Amniotic stem cell (primary cell): Measurements from ENCODE around the gene ANGPTL5.
"Not testable (repeated sequence)": the region's sequence is repeated elsewhere in the genome, so short reads cannot be mapped to it uniquely, and the experiment has no call there.

ENCODE experiments used
- DNase-seq: peaks from one replicate; lab custom pipeline; 2025; lab: John Stamatoyannopoulos, UW

The ANGPTL5 gene

DNA sequence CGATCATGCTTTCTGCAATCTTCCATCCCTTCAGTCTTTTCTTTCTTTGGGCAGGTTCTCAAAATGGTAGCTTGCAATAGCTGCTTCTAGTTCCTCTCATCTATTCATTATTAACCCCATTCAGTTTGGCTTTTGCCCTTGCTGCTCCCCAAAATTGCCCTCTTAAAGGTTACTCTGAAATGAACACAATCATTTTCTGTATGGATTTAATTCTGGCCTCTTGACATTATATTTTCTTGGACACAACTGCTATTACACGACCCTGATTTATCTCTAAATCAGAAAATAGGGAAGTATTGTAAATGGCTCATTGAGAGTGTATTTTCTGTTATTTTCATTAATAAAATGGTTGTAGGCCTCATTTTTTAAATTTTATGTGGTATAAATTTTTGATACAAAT lies at the start of gene ANGPTL5:
TSS of gene ANGPTL5 (minus strand) at position 101 of the 400 bp plus-strand sequence. CDS start 8,613 bp downstream, outside the sequence.
- DNase-seq = no peak

GRCh38 chr11:101964200-101964599 lies 47.9 kb upstream of the ANGPTL5 start:
- not testable (repeated sequence) for DNase-seq

GRCh38 chr11:101960231-101960630 lies 43.9 kb upstream of the ANGPTL5 start:
- no peak for DNase-seq

- no peak for DNase-seq
These were observed 39.4 kb upstream of the ANGPTL5 start for GRCh38 chr11:101955701-101956100.

DNA sequence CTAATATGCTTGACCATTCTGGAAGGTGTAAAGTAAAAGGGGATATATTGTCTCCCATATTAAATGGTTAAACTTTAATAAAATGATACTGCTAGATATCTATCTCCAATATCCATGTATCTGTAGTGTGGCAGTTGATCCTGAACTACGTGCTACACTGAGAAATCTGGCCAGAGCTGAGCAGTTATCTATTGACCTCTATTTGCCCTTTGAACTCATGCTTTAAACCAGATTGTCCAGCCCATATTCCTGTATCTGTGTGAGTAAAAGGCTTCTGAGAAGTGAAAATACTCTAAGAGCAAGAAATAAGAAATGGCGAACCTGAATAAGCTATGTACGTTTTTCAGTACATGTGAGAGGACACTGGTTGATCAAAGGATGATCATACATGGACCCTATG lies 39.0 kb upstream of the ANGPTL5 start:
- no peak for DNase-seq

GRCh38 chr11:101949680-101950220 lies 33.4 kb upstream of the ANGPTL5 start:
- DNase-seq = no peak

DNA sequence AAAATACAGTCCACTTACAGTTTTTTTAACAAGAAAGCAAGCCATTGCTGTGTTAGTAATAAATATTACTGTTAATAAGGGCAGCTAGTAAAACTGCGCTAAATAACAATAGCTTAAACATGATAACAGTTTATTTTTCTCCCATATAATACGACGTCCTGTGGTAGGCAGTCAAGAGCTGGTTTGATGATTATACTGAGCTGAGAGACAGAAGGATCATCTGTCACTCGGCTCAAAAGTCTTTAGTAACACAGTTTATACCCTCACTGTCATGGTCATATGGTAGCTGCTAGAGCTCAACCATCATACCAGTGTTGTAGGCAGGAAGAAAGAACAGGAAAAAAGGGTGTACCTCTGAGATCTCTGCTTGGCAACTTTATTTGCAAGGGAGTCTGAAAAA lies 29.1 kb upstream of the ANGPTL5 start:
- DNase-seq = no peak

GRCh38 chr11:101944923-101945322 lies 28.6 kb upstream of the ANGPTL5 start:
- no peak for DNase-seq

- DNase-seq = no peak
These were observed 24.7 kb upstream of the ANGPTL5 start for GRCh38 chr11:101940901-101941520.

DNA sequence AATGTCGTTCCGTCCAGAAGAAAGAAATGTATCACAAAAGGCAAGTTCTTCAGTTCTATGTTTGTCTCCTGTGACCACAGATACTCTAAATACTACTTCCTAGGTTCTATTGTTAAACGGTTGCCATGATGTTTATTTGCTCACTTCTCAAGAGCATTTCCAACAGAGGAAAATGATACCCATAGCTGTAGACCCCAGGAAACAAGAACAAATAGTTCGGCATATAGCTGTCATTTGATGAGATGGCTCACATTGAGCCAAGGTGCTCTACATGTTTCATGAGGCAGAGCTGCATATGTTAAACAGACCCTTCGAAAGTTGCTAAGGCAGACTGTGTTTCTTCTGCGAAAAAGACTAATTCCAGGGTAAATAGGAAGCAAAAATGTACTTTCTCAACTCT lies 15.4 kb upstream of the ANGPTL5 start:
- DNase-seq = no peak

DNA sequence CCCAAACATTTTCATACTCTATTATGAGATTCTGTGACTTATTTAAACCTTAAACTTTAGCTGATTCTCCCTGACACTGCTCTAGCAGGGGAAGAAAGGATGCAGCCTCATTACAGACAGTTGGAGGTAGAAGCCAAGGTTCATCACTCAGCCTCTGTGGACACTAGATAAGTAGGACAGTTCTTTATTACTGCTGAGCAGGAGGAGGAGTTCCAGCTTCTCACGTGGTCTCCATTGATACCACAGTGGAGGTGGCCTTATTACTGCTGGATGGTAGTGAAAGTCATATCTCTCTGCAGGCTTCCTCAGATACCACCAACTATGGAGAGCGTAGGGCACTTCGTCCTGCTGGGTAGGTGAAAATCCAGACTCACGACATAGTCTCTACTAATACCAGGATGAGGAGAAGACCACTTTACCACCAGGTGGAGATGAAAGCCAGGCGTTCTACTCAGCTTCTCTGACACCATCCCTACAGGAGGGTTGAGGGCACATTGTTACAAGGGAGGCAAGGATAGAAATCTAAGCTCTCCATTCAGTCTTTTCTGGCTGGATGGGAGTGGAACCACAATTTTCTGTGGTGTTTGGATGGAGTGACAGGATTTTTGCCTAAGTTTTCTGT lies 13.1 kb upstream of the ANGPTL5 start:
- DNase-seq = no peak

DNA sequence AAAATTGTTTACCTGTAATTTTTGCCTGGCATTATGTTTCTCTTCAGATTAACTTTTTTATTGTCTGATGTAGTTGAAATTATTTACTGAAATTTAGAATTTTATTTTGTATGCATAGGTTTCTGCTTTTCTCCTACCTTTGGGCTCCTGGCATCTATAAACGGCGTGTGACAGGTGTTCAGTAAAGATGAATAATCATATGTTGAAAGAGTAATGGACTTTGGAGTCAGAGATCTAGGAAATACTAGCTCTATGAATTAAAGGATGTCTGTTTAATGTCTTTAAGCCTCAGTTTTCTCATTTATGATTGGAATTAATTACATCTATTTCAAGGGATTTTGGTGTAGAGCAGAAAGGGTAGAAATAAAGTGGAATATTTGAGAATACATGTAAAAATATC lies 7.2 kb upstream of the ANGPTL5 start:
- no peak for DNase-seq

DNA sequence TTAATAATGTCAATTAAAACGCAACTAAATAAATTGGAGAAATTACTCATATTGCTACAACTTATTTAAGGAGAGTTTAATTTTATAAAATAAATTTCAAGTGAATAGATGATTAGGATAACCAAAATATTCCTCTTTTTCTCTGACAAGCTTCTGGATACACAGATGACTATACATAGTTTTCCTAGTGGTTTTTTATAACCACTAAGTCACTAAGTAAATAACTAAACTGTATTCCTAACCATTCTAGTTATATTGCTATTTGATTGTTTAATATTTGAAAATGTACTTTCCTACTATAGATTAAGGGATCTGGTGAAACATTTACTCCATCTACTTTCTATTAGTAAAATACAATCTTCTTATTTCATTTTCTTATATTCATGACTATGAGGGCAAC lies 4.7 kb upstream of the ANGPTL5 start:
- DNase-seq = no peak

DNA sequence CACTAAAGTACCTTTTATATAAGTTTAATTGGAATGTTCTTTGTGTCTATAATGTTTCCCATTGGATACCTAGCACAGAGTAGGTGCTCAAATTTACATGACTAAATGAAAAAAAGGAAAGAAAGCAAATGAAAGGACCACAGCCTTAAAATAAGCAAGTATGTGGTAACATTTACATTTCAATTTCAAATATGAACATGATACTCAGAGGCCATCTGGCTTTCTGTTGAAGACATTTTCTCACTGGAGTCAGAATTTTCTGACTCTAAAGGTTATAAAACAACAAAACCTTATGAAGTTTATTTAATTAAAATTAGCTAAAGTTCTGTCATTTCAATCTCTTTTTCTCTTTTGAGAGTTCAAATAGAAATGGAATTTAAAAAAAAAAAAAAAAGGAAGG lies 904 bp upstream of the ANGPTL5 start:
- no peak for DNase-seq

DNA sequence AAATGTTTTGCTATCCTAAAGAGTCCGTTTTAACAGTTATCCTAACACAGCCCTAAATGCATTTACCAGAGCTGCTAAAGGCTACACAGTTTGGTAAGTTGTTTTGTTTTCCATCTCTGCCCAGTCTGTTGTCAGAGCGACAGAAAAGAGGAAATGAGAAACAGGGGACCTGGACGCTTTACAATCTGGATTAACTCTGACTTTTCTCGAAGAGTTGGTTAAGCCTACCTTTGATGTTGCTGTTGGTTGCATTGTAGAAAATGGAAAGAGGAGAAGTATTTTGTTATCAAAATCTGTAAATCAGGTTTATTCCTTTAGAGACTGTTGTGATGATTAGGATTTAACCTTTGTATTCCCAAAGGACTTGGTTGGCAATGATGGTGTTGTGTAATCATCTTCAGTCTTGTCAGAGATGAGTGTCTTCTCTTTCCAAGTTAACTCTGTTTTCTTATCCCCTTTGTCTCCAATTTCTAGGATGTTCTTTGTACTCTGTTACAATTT lies 481 bp downstream of the ANGPTL5 start:
- peak; percentile 13 for DNase-seq

DNA sequence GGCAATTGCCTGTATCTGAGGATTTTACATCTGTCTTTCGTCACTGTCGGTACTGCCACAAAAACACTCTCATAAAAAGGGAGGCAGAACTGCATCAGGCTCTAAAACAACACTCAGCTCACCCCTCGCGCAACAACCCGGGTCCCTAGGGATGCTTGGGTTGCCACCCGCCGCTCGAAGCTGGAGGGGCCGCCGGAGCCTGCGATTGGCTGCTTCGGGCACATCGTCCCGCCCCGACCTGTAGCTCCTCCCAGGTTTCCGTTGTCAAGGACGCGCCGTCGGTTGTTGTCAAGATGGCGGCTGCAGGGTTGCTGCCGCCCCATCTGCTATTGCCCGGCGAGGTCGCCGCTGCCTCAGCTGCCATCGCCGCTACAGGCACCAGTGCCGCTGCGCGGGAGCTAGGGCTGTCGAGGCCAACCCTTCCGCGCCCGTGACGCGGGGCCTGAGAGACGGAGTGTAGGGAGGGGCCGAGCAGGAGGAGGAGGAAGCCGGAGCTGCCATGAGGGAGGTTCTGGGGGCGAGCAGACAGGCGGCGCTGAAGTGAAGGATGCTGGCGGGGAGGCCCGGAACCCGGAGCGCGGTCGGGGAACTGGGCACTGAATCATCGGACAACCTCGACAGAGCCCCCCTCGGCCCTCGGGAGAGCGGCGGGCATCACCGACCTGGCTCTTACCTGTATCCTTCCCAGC lies 1.4 kb downstream of the ANGPTL5 start, which contains the start of gene CEP126:
TSS of gene CEP126 (plus strand) at position 273 of the 689 bp plus-strand sequence. CDS start at position 548, 275 bp downstream.
- peak; percentile 97 for DNase-seq

DNA sequence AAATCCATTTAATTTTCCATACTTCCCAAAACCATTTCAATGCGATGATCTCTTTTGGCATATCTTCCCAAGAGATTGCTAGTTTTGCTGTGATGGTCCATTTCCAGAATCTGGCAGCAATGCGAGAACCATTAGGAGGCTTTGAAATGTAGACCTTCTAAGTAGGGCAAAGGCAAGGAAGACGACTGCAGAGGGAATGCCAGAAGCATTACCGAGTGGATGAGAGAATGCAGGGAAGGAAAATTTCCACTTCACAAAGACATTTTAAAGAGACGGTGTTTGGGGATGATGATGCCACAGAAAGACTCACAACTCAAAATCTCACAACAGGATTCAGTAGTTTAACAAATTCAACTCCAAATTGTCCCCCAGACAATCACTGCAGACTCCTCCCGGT lies 2.0 kb downstream of the ANGPTL5 start:
- peak; percentile 1 for DNase-seq

GRCh38 chr11:101913656-101914055 lies 2.7 kb downstream of the ANGPTL5 start:
- no peak for DNase-seq

DNA sequence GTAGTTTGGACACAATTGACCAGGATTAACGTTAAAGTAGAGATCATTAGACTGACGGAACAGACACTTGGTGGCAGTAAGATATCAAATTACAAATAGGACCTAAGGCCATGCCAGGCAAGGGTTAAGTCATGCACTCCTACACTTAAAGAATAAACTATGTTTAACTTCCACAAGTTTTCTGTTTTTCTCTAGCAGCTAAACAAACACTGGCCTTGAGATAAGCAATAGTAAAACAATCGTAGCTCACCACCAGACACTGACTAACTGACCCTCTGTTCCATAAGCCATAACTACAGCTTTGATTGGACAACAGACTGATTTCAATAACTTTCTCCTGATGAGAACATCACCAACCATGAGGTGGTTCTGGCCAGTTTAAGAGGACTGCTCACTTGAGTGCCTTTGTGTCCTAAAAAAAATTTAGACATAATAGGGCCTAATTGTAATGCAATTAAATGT lies 3.5 kb downstream of the ANGPTL5 start:
- no peak for DNase-seq

- DNase-seq = no peak
These were observed 7.2 kb downstream of the ANGPTL5 start for GRCh38 chr11:101909087-101909486.

DNA sequence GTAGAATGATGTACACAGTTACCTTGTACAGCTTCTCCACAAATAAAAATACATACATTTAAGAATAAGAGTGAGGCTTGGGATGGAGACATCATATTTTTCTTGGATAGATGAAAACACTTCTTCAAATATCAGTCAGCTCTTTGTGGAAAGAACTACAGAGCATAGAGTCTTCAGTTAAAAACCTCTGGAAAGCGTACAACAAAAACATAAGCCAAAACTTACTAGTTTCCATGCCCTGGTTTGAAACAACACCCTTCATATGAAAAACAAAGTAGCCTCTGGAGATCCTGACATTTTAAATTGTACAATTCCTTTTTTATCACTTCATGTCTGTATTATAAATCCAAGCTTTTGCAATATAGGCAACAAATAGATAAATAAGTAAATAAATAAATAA lies 8.5 kb downstream of the ANGPTL5 start:
- DNase-seq = no peak

GRCh38 chr11:101894505-101894904 lies 21.8 kb downstream of the ANGPTL5 start:
- no peak for DNase-seq

DNA sequence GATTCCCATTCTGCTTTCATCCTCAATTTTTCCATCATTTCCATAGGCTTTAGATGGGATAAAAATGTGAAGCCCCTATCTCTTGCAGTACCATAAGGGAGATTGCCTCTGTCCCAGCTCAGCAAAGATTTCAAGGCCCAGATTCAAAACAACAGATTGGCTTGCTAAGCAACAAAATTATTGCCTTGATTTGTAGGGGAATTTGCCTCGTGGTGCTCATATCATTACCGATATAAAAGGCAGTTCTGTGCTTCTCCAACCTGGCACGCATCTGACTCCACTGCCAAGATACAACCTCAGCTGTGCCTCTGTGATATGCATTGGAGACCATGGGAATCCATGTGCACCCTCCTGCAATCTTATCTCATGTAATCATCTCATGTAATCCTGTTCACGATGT lies 26.6 kb downstream of the ANGPTL5 start:
- DNase-seq = no peak
